Measurements from ENCODE around the gene NGFR.

NGFR gene

DNA sequence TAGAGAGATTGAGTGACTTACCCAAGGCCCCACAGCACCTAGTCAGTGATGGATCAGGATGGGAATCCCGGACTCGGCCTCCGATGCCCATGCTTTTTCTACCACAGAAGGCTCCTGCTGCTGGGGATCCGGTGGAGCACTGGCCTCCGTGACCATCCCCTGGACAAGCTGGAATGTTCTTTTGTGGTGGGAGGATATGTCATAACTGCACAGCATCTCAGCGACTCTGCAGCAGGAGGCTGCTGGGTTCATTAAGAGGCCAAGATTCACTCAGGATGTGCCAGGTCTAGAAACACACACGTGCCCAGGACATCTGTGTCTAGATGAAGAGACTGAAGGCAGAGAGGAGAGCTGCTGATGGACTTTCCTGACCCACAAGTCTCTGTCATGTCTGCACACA is 34.7 kb upstream of the NGFR start:
- H3K4me3 ChIP-seq (ENCODE audit: control insufficient read depth, low read depth, low read length), result no peak overlapping the region
- no peak for TF ChIP-seq CTCF (IDR thresholded peaks at IDR 0.05; ENCODE audit: control insufficient read depth, insufficient read depth, low read depth, low read length, missing control alignments)
- no peak for DNase-seq (ENCODE audit: low read depth)

DNA sequence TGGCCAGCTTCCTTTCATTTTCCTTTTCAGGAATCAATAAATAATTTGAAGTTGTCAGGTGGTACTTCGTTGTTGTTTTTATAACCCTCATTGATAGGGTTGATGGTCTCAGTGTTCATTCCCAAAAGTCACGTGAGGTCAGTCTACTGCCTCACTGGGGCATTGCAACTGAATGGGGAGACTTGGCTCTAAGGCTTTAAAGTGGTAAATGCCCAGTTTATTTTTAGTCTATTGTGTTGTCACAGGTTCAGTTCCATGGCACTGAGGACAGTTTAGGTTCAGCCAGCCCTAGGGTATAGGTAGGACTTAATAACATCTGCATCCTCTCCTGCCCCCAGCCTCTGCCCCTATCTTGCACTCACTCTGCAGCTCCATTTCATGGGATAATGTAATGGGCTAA is 33.5 kb upstream of the NGFR start:
- DNase-seq (ENCODE audit: low read depth), result no peak
- TF ChIP-seq CTCF (IDR thresholded peaks at IDR 0.05; ENCODE audit: control insufficient read depth, insufficient read depth, low read depth, low read length, missing control alignments), result no peak
- no peak overlapping the region for H3K4me3 ChIP-seq (ENCODE audit: control insufficient read depth, low read depth, low read length)

DNA sequence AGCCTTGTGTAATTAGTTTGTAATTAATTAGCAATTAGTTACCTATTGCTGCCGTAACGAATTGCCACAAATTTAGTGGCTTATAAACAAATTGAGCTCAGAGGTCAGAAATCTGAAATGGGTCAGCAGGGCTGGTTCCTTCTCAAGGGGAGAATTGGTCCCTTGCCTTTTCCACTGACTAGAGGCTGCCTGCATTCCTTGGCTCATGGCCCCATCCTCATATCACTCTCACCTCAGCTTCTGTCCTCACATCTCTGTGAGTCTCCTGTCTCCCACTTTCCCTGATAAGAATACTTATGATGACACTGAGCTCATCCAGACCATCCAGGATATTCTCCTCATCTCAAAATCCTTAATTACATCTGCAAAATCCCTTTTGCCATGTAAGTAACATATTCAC is 31.0 kb upstream of the NGFR start:
- no peak overlapping the region for H3K4me3 ChIP-seq (ENCODE audit: control insufficient read depth, low read depth, low read length)
- TF ChIP-seq CTCF (IDR thresholded peaks at IDR 0.05; ENCODE audit: control insufficient read depth, insufficient read depth, low read depth, low read length, missing control alignments), result no peak
- no peak for DNase-seq (ENCODE audit: low read depth)

GRCh38 chr17:49465331-49465903 is 29.7 kb upstream of the NGFR start:
- no peak for DNase-seq (ENCODE audit: low read depth)
- H3K4me3 ChIP-seq (ENCODE audit: control insufficient read depth, low read depth, low read length), result no peak overlapping the region
- TF ChIP-seq CTCF (IDR thresholded peaks at IDR 0.05; ENCODE audit: control insufficient read depth, insufficient read depth, low read depth, low read length, missing control alignments), result no peak

DNA sequence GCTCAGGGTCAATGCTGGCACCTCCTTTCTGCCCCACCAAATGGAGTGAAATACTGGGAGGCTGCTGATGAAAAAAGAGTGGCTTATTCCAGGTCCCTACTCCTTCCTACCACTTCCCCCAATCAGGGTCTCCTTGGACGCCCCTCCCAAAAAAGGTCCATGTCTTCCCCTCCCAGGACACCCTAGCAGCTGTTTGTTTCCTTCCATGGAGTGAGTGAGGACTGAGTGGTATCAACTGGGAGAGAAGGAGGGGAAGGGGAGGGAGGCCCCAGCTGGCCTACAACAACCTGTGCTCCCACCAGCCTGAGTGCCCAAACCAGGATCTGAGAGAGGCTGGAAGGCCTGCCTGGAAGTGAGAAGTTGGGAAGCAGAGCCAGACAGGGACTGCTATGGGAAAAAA is 28.7 kb upstream of the NGFR start:
- no peak overlapping the region for H3K4me3 ChIP-seq (ENCODE audit: control insufficient read depth, low read depth, low read length)
- no peak for DNase-seq (ENCODE audit: low read depth)
- TF ChIP-seq CTCF (IDR thresholded peaks at IDR 0.05; ENCODE audit: control insufficient read depth, insufficient read depth, low read depth, low read length, missing control alignments), result no peak

DNA sequence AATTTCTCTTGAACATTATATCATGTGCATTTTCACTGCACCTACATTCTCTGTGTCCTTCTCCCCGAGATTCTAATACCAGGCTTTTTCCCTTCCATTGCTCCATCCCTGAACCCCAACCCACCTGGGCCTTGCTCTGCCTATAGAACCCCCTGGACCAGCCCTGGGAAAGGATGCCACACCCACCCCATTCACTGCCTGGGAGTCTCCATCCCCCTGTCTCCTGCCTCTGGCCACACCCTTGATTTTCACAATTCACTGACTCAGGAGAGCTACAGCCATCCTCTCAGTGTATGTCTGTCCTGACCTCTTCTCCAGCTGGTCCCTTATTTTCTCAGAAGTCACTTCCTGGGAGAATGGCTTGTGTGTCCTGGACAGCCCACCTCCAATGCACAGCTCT is 27.9 kb upstream of the NGFR start:
- no peak overlapping the region for H3K4me3 ChIP-seq (ENCODE audit: control insufficient read depth, low read depth, low read length)
- DNase-seq (ENCODE audit: low read depth), result no peak
- TF ChIP-seq CTCF (IDR thresholded peaks at IDR 0.05; ENCODE audit: control insufficient read depth, insufficient read depth, low read depth, low read length, missing control alignments), result no peak
